Measurements from ENCODE around the gene AKAP9. TPM values are rescaled to one million over a fixed set of nuclear protein-coding genes. Genes with fewer than 3 reads are reported as not detected.
"Not testable (repeated sequence)": the region's sequence is repeated elsewhere in the genome, so short reads cannot be mapped to it uniquely, and the experiment has no call there.

The AKAP9 gene
- total RNA-seq, 6 experiments from 2014 or later, result 24.6 to 30.4 (median 26.4) TPM

DNA sequence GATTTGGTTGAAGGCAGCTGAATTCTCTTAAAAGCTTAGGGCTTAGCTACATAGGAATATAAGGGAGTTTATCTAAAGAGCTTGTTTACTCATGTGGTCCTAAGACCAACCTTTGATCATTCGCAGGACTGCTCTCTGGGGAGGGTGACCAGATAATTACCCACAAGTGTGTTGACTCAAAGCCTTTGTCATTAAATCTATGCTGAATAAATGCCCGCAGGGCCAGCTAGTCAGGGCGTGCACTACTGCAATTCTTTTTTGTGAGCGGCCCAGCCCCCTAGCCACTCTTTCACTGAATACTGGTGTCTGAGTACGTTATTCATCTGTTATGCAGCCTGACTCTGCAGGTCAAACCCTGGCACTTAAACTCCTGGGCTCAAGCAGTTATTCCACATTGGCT, 69.6 kb downstream of the AKAP9 start:
- TF ChIP-seq, protein P1, sequence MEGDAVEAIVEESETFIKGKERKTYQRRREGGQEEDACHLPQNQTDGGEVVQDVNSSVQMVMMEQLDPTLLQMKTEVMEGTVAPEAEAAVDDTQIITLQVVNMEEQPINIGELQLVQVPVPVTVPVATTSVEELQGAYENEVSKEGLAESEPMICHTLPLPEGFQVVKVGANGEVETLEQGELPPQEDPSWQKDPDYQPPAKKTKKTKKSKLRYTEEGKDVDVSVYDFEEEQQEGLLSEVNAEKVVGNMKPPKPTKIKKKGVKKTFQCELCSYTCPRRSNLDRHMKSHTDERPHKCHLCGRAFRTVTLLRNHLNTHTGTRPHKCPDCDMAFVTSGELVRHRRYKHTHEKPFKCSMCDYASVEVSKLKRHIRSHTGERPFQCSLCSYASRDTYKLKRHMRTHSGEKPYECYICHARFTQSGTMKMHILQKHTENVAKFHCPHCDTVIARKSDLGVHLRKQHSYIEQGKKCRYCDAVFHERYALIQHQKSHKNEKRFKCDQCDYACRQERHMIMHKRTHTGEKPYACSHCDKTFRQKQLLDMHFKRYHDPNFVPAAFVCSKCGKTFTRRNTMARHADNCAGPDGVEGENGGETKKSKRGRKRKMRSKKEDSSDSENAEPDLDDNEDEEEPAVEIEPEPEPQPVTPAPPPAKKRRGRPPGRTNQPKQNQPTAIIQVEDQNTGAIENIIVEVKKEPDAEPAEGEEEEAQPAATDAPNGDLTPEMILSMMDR (IDR thresholded peaks at IDR 0.05), result no peak
- no peaks in the 10 kb centered on the region for H3K4me1 Mint-ChIP-seq (ENCODE audit: low read depth)
- peaks cover 5% of the 10 kb centered on the region; the same call in 1 of the 2 replicates for H3K9me3 Mint-ChIP-seq
- no peak for DNase-seq
- H3K27ac Mint-ChIP-seq, result no peak overlapping the region
- peaks cover 54% of the 10 kb centered on the region for H3K36me3 Mint-ChIP-seq (ENCODE audit: low read depth)
- no peak overlapping the region for H3K4me3 Mint-ChIP-seq
- no peaks in the 10 kb centered on the region; the same call in 1 of the 2 replicates for H3K27me3 Mint-ChIP-seq (ENCODE audit: insufficient read depth)

DNA sequence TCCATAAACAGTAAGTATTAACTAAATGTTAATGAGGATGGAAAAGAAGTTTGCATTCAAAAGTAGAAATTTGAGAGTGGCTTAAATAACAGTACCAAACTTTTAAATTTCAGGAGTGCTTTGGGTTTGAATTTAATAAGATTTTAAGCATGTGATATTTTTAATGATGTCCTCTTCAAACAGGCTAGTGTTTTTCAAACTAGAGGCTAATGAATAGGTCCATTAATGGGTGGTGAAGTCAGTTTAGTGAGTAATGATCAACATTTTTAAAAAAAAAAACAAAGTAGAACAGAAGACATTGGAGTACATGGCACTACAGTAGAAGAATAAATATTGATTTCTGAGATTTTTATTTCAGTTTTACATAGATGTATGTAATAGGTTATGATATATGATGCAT, 72.9 kb downstream of the AKAP9 start:
- no peak overlapping the region for H3K27ac Mint-ChIP-seq
- H3K4me1 Mint-ChIP-seq (ENCODE audit: low read depth), result no peaks in the 10 kb centered on the region
- H3K4me3 Mint-ChIP-seq, result no peak overlapping the region
- H3K27me3 Mint-ChIP-seq (ENCODE audit: insufficient read depth), result no peaks in the 10 kb centered on the region; the same call in 1 of the 2 replicates
- peaks cover 43% of the 10 kb centered on the region for H3K36me3 Mint-ChIP-seq (ENCODE audit: low read depth)
- DNase-seq, result no peak
- peaks cover 5% of the 10 kb centered on the region; the same call in 1 of the 2 replicates for H3K9me3 Mint-ChIP-seq
- TF ChIP-seq, protein P1 (IDR thresholded peaks at IDR 0.05), result no peak

DNA sequence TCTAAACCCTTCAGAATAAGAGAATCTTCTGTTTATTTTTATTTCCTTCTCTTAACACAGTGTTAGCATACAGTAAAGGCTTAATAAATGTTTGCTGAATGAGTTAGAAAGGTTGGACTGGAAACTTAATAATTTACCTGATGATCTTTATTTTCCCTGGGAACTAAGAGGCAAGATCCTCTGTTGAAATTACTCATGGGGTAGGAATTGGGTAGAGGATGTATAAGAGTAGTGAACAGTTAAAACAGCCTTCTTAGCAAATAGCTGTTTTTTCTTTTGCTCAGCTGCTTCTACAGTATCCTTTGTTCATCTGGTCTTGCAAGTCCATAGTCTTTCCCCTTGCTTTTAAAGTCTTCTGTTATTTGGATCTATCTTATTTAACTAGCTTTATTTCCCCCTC, 80.0 kb downstream of the AKAP9 start:
- peaks cover 12% of the 10 kb centered on the region; the same call in 1 of the 2 replicates for H3K36me3 Mint-ChIP-seq (ENCODE audit: low read depth)
- H3K9me3 Mint-ChIP-seq, result no peaks in the 10 kb centered on the region
- H3K4me1 Mint-ChIP-seq (ENCODE audit: low read depth), result peaks cover 22% of the 10 kb centered on the region
- H3K4me3 Mint-ChIP-seq, result no peak overlapping the region
- H3K27ac Mint-ChIP-seq, result peak overlapping the region; percentile 62
- TF ChIP-seq, protein P1 (IDR thresholded peaks at IDR 0.05), result no peak
- no peaks in the 10 kb centered on the region; the same call in 1 of the 2 replicates for H3K27me3 Mint-ChIP-seq (ENCODE audit: insufficient read depth)
- DNase-seq, result no peak

DNA sequence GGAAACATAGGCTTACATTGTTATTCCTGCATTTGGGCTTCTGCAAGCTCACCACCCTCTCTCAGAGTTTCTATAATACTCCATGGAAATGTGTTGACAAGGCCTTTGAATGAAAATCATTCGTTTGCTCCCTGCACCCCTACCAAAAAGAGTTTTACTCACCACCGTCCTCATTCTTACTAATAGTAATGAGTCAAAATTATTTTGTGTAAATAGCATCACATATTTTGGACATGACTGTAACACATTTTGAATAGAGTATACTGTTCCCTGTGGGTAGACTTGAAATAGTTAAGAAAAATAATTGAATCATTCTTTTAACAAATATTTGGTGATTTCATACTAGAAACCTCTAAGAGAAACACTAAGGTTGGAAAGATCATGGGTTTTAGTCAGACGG, 84.6 kb downstream of the AKAP9 start:
- Mint-ChIP-seq H3K4me1 (ENCODE audit: low read depth) (peaks cover 27% of the 10 kb centered on the region), H3K27me3 (ENCODE audit: insufficient read depth) (no peaks in the 10 kb centered on the region), H3K36me3 (ENCODE audit: low read depth) (peaks cover 25% of the 10 kb centered on the region), H3K9me3 (peaks cover 5% of the 10 kb centered on the region; the same call in 1 of the 2 replicates), H3K27ac (peak overlapping the region; percentile 49), H3K4me3 (peak overlapping the region; percentile 3)
- TF ChIP-seq, protein P1 (IDR thresholded peaks at IDR 0.05), result no peak
- peak; percentile 73 for DNase-seq

DNA sequence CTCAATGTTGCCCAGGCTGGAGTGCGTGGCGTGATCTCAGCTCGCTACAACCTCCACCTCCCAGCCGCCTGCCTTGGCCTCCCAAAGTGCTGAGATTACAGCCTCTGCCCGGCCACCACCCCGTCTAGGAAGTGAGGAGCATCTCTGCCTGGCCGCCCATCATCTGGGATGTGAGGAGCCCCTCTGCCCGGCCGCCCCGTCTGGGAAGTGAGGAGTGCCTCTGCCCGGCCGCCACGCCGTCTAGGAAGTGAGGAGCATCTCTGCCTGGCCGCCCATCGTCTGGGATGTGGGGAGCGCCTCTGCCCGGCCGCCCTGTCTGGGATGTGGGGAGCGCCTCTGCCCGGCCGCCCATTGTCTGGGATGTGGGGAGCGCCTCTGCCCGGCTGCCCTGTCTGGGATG, 86.0 kb downstream of the AKAP9 start:
- H3K9me3 Mint-ChIP-seq; H3K4me3 Mint-ChIP-seq; H3K27me3 Mint-ChIP-seq (ENCODE audit: insufficient read depth); DNase-seq: not testable (repeated sequence)
- Mint-ChIP-seq H3K36me3 (ENCODE audit: low read depth) (peaks cover 25% of the 10 kb centered on the region), H3K27ac (peak overlapping the region; percentile 49; the same call in 1 of the 2 replicates), H3K4me1 (ENCODE audit: low read depth) (peaks cover 17% of the 10 kb centered on the region)

DNA sequence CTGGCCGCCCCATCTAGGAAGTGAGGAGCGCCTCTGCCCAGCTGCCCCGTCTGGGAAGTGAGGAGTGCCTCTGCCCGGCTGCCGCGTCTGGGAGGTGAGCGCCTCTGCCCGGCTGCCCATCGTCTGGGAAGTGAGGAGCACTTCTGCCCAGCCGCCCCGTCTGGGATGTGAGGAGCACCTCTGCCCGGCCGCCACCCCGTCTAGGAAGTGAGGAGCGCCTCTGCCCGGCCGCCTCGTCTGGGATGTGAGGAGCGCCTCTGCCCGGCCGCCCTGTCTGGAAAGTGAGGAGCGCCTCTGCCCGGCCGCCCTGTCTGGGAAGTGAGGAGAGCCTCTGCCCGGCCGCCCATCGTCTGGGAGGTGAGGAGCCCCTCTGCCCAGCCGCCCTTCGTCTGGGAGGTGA, 86.5 kb downstream of the AKAP9 start:
- H3K27me3 Mint-ChIP-seq (ENCODE audit: insufficient read depth); H3K27ac Mint-ChIP-seq; H3K9me3 Mint-ChIP-seq; H3K4me3 Mint-ChIP-seq; DNase-seq: not testable (repeated sequence)
- Mint-ChIP-seq H3K4me1 (ENCODE audit: low read depth) (peaks cover 17% of the 10 kb centered on the region), H3K36me3 (ENCODE audit: low read depth) (peaks cover 25% of the 10 kb centered on the region)

DNA sequence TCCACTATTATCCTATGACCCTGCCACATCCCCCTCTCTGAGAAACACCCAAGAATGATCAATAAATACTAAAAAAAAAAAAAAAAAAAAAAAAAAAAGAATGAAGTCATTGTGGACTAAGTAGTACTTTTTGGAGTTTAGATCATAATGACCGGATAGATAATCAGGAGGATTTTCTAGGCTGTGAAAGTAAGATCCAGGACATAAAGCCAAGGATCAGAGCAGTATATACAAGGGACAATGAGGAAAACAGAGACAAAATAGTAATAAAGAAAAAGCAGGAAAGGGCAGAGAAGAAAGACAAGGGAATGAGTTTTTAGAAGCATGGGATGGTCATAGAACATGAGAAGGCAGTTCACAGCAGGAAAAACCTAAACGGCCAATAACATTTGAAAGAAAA, 87.6 kb downstream of the AKAP9 start:
- Mint-ChIP-seq H3K4me3 (no peak overlapping the region), H3K27ac (no peak overlapping the region), H3K4me1 (ENCODE audit: low read depth) (peaks cover 17% of the 10 kb centered on the region), H3K9me3 (peaks cover 5% of the 10 kb centered on the region; the same call in 1 of the 2 replicates), H3K36me3 (ENCODE audit: low read depth) (peaks cover 19% of the 10 kb centered on the region), H3K27me3 (ENCODE audit: insufficient read depth) (no peaks in the 10 kb centered on the region)
- no peak for DNase-seq
- TF ChIP-seq, protein P1 (IDR thresholded peaks at IDR 0.05), result no peak
